NB4 (cell line): ENCODE measurements around the gene TRIM25.

Source experiments
- CTCF ChIP-seq: IDR thresholded peaks from one replicate; pipeline ENCODE4 v1.5.1; 2012; ENCODE audit warnings: low read depth, low read length
- MYC ChIP-seq: IDR thresholded peaks from 2 replicates; pipeline ENCODE4 v1.6.1; 2011; ENCODE audit warnings: low read depth, low read length
- POLR2A ChIP-seq: IDR thresholded peaks from 2 replicates; pipeline ENCODE4 v1.6.1; 2011; ENCODE audit warnings: mild to moderate bottlenecking; ENCODE audit not compliant: insufficient read length; ENCODE audit errors: extremely low read depth
- TF ChIP-seq, protein P1 (sequence below): IDR thresholded peaks from 2 replicates; pipeline ENCODE4 v1.6.1; 2011; ENCODE audit warnings: low read depth, low read length

DNA sequence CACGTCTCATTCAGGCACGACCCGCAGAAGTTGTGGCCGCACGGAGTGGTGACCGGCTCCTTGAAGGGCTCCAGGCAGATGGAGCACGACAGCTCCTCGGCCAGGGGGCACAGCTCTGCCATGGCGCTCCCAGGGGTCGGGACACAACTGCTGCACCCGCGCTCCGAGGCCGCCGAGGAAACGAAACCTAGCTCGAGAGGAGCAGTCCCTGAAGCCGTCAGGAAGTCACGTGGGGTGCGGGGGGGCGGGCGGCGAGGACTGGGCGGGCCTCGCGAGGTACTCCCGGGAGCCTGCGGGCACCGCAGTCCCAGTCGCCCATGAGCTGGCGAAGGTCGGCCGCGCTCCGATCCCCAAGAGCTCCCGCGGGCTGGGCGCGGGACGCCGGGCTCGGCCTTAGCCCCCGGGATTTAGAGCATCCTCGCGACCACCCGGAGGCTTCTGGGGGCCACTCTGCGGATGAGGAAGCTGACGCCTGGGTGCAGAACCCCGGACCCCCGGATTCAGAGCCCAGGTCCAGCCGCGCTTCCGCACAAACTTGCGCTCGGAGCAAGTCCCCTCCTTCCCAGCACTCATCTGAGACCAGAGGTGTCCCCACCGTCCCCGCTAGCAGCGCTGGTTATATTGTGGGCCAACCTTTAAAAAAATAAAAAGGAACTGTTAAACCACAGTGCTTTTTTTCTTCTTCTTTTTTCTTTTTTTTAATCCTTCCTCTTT is at the start of gene TRIM25:
- TF ChIP-seq CTCF (no peak), POLR2A (peak; percentile 97), MYC (peak; percentile 79)
- TF ChIP-seq, protein P1, sequence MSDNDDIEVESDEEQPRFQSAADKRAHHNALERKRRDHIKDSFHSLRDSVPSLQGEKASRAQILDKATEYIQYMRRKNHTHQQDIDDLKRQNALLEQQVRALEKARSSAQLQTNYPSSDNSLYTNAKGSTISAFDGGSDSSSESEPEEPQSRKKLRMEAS: peak; percentile 89
